Mucosa of stomach (tissue), 1 donor: ENCODE results near the gene LNX1.

Experiments
- H3K27me3 ChIP-seq: one replicate; pipeline ENCODE4 v1.7.0; 2013; ENCODE audit warnings: mild to moderate bottlenecking, low read length; ENCODE audit not compliant: control insufficient read depth, insufficient read depth
- H3K36me3 ChIP-seq: one replicate; pipeline ENCODE4 v1.7.0; 2013; ENCODE audit warnings: low read length; ENCODE audit not compliant: control insufficient read depth, insufficient read depth
- H3K4me1 ChIP-seq: one replicate; pipeline ENCODE4 v1.7.0; 2013; ENCODE audit warnings: mild to moderate bottlenecking, low read length; ENCODE audit not compliant: control insufficient read depth, insufficient read depth
- H3K4me3 ChIP-seq: one replicate; pipeline ENCODE4 v1.7.0; 2013; ENCODE audit warnings: low read length
- H3K9ac ChIP-seq: one replicate; pipeline ENCODE4 v1.7.0; 2013; ENCODE audit warnings: mild to moderate bottlenecking, low read length, moderate library complexity
- H3K9me3 ChIP-seq: one replicate; pipeline ENCODE4 v1.7.0; 2013; ENCODE audit warnings: mild to moderate bottlenecking, low read length, moderate library complexity; ENCODE audit not compliant: control insufficient read depth
- donor health status: Pancreatic carcinoma.

The LNX1 gene

DNA sequence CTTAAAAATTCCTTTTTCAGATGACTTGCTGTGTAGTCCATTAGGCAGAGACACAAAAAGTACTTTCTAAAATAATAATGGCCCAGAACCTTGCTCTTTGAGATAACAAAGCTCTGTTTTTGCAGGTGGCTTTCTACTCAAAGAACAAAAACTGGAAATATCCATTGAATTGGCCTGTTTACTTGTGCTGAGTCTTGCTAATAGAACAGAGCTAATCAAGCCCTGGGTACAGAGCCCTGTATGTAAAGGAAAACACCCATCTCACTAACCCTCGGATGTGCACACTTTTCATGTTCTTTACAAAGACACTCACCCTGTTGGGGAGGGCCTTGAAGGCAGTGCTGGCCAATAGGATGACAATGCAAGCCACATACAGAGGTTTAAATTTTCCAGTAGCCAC, 27.0 kb upstream of the LNX1 start:
- Histone ChIP-seq H3K36me3 (no peaks in the 10 kb centered on the region), H3K27me3 (no peaks in the 10 kb centered on the region), H3K4me1 (no peaks in the 10 kb centered on the region), H3K9me3 (no peaks in the 10 kb centered on the region), H3K9ac (no peak overlapping the region), H3K4me3 (no peak overlapping the region)

DNA sequence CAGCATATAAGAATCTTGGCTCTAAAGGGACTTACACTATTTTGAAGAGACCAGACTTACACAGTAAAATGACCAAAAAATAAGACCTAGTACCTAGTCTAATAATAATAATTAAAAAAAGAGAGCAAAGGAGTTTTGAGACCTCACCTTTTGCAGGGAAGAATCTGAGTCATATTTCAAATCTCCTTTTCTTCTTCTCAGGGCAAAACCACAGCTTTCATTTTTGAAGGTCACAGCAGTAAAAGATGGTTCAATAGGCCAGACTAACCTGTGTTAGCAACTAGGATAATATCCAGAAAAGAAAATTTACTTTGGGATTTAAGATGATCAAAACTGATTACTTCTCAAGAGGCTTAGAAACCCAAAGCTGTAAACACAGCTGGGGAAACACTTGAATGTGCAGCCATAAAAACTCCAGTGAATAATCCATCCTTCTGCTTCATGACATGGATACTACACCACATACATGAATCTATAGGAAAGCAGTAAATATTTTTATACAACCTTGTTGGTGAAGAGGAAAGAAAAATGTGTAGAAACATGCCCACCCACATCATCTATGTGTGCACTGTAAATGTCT, 25.9 kb upstream of the LNX1 start:
- Histone ChIP-seq H3K36me3 (no peaks in the 10 kb centered on the region), H3K4me3 (no peak overlapping the region), H3K4me1 (no peaks in the 10 kb centered on the region), H3K9ac (no peak overlapping the region), H3K27me3 (no peaks in the 10 kb centered on the region), H3K9me3 (no peaks in the 10 kb centered on the region)

DNA sequence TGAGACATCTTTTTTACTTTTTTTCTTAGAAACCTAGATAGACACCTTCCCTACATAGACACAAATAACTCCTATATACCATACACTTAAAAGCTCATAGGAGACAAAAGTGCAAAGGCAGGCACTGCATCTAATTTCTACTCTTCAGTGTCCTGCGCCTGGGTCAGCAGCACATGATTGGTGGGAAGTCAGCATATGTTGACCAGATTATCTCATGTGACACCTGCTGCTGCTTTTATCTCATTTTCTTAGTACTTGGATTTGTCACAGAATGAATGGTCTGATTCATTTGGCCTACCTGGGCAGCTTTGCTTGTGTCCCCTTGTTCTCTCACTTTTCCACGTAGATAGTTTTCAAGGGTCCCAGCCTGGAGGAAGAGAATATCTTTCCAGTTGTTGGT, 24.9 kb upstream of the LNX1 start:
- no peaks in the 10 kb centered on the region for H3K4me1 ChIP-seq
- H3K4me3 ChIP-seq, result no peak overlapping the region
- no peaks in the 10 kb centered on the region for H3K9me3 ChIP-seq
- H3K27me3 ChIP-seq, result no peaks in the 10 kb centered on the region
- H3K9ac ChIP-seq, result no peak overlapping the region
- H3K36me3 ChIP-seq, result no peaks in the 10 kb centered on the region

DNA sequence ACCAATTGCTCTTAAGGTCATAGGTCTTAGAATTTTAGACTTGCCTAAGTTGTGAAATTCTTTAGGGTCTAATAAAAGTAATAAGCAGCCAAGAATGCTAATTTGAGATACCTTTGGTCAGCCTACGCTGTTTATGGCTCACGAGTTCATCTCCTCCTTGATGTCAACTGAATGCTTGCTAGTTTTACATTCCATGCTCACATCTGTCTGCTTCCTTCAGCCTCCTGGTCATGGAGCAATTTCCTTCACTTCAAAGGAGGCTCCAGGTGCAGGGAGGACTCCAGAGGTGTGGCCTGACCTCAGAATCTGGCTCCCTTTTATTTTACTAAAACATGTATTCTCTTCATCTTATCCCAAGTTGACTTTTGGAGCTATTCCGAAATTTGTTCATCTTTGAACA, 23.3 kb upstream of the LNX1 start:
- Histone ChIP-seq H3K9me3 (no peaks in the 10 kb centered on the region), H3K9ac (no peak overlapping the region), H3K4me1 (no peaks in the 10 kb centered on the region), H3K4me3 (no peak overlapping the region), H3K27me3 (no peaks in the 10 kb centered on the region), H3K36me3 (no peaks in the 10 kb centered on the region)

- no peak overlapping the region for H3K4me3 ChIP-seq
- H3K9me3 ChIP-seq, result no peaks in the 10 kb centered on the region
- H3K27me3 ChIP-seq, result no peaks in the 10 kb centered on the region
- no peaks in the 10 kb centered on the region for H3K36me3 ChIP-seq
- H3K4me1 ChIP-seq, result no peaks in the 10 kb centered on the region
- H3K9ac ChIP-seq, result no peak overlapping the region
These were observed 22.1 kb upstream of the LNX1 start for GRCh38 chr4:53613428-53613827.

- Histone ChIP-seq H3K27me3 (no peaks in the 10 kb centered on the region), H3K9ac (no peak overlapping the region), H3K4me1 (no peaks in the 10 kb centered on the region), H3K36me3 (no peaks in the 10 kb centered on the region), H3K9me3 (no peaks in the 10 kb centered on the region), H3K4me3 (no peak overlapping the region)
These were observed 17.4 kb upstream of the LNX1 start for GRCh38 chr4:53608649-53609048.

- Histone ChIP-seq H3K27me3 (no peaks in the 10 kb centered on the region), H3K36me3 (no peaks in the 10 kb centered on the region), H3K4me3 (no peak overlapping the region), H3K9ac (no peak overlapping the region), H3K4me1 (no peaks in the 10 kb centered on the region), H3K9me3 (no peaks in the 10 kb centered on the region)
These were observed 17.0 kb upstream of the LNX1 start for GRCh38 chr4:53608242-53608641.

- no peaks in the 10 kb centered on the region for H3K36me3 ChIP-seq
- H3K9me3 ChIP-seq, result no peaks in the 10 kb centered on the region
- H3K9ac ChIP-seq, result no peak overlapping the region
- H3K4me3 ChIP-seq, result no peak overlapping the region
- no peaks in the 10 kb centered on the region for H3K27me3 ChIP-seq
- no peaks in the 10 kb centered on the region for H3K4me1 ChIP-seq
These were observed 14.5 kb upstream of the LNX1 start for GRCh38 chr4:53605783-53606182.

- peaks cover 9% of the 10 kb centered on the region for H3K4me1 ChIP-seq
- H3K4me3 ChIP-seq, result no peak overlapping the region
These were observed 11.1 kb upstream of the LNX1 start for GRCh38 chr4:53602390-53602789.

GRCh38 chr4:53601251-53601764, 10.0 kb upstream of the LNX1 start:
- Histone ChIP-seq H3K36me3 (no peaks in the 10 kb centered on the region), H3K4me3 (no peak overlapping the region)

More at GRCh38 chr4:53602390-53602789, 11.1 kb upstream of the LNX1 start:
- no peaks in the 10 kb centered on the region for H3K36me3 ChIP-seq
- H3K27me3 ChIP-seq, result no peaks in the 10 kb centered on the region
- no peak overlapping the region for H3K9ac ChIP-seq
- H3K9me3 ChIP-seq, result no peaks in the 10 kb centered on the region

DNA sequence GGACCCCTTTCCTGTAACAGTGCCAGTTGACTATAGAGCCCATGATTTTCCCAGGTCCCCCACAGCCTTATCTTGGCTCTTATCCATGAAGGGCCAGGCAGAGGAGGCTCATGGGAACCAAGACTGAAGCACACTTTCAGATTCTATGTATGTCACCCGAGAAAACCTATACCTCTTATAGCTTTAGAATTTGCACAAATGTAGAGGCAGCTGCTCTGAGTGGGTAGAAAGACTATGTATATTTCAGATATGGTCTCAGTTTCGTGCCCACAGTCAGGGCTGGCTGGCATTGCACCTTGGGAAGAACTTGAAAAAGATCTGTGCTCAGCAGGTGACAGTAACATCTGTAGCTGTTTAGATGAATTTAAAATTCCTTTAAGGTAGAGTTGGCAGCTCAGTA, 8.3 kb upstream of the LNX1 start:
- Histone ChIP-seq H3K36me3 (no peaks in the 10 kb centered on the region), H3K9ac (no peak overlapping the region), H3K4me1 (peaks cover 9% of the 10 kb centered on the region), H3K4me3 (no peak overlapping the region), H3K27me3 (no peaks in the 10 kb centered on the region), H3K9me3 (no peaks in the 10 kb centered on the region)

More at GRCh38 chr4:53601251-53601764, 10.0 kb upstream of the LNX1 start:
- Histone ChIP-seq H3K9ac (no peak overlapping the region), H3K27me3 (no peaks in the 10 kb centered on the region), H3K9me3 (no peaks in the 10 kb centered on the region), H3K4me1 (peaks cover 9% of the 10 kb centered on the region)

DNA sequence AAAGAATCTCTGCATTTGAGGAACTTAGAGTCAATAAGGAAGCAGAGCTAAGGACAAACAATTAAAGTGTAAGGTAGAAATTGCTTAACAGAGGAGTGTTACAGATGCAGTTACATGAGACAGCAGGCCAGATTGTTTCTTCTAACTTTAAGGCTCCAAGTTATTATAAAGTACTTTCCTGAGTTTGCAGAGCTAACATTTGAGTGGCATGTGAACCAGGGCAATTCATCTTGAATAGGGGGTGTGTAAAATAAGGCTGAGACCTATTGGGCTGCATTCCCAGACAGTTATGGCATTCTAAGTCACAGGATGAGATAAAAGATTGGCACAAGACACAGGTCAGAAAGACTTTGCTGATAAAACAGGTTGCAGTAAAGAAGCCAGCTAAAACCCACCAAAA, 7.6 kb upstream of the LNX1 start:
- Histone ChIP-seq H3K4me3 (no peak overlapping the region), H3K9me3 (no peaks in the 10 kb centered on the region), H3K9ac (no peak overlapping the region), H3K27me3 (no peaks in the 10 kb centered on the region), H3K36me3 (no peaks in the 10 kb centered on the region), H3K4me1 (peaks cover 9% of the 10 kb centered on the region)

- Histone ChIP-seq H3K4me1 (peaks cover 9% of the 10 kb centered on the region), H3K36me3 (no peaks in the 10 kb centered on the region), H3K4me3 (no peak overlapping the region), H3K9me3 (no peaks in the 10 kb centered on the region), H3K27me3 (no peaks in the 10 kb centered on the region), H3K9ac (no peak overlapping the region)
These were observed 7.2 kb upstream of the LNX1 start for GRCh38 chr4:53598483-53598882.
